Chondrocyte (in vitro differentiated cells): ENCODE results near the gene CLDN34. TPM values are rescaled to one million over a fixed set of nuclear protein-coding genes. Genes with fewer than 3 reads are reported as not detected.

Source experiments
- DNase-seq: peaks from one replicate; pipeline ENCODE4 v3.0.0; 2021; ENCODE audit warnings: mixed read lengths, low spot score
- H3K27ac Mint-ChIP-seq: one replicate; pipeline ENCODE4 v1.8.0; 2021; ENCODE audit warnings: mild to moderate bottlenecking, moderate library complexity, mixed read lengths; ENCODE audit not compliant: unreplicated experiment
- H3K27me3 Mint-ChIP-seq: 2 replicates; pipeline ENCODE4 v1.8.0; 2021; ENCODE audit warnings: low read depth, mixed read lengths
- H3K36me3 Mint-ChIP-seq: 2 replicates; pipeline ENCODE4 v1.8.0; 2021; ENCODE audit warnings: low read depth, mixed read lengths
- H3K4me1 Mint-ChIP-seq: 2 replicates; pipeline ENCODE4 v1.8.0; 2021; ENCODE audit warnings: low read depth, mild to moderate bottlenecking, mixed read lengths
- H3K4me3 Mint-ChIP-seq: one replicate; pipeline ENCODE4 v1.8.0; 2021; ENCODE audit warnings: mild to moderate bottlenecking, moderate library complexity, mixed read lengths; ENCODE audit not compliant: unreplicated experiment
- H3K9me3 Mint-ChIP-seq: 2 replicates; pipeline ENCODE4 v1.8.0; 2021; ENCODE audit warnings: low read depth, mixed read lengths
- total RNA-seq: library from RNA; stranded (reverse); gene quantifications from 3 replicates; pipeline ENCODE4 v1.2.1, GENCODE V29; 2021
- TF ChIP-seq, protein P1 (sequence below): fragments of 200-600 bp; sonication (generic); IDR thresholded peaks from 2 replicates; pipeline ENCODE4 v1.5.0; 2021; ENCODE audit warnings: antibody characterized with exemption, mild to moderate bottlenecking, moderate library complexity

CLDN34 gene
- total RNA-seq, 1 donor from 2014 or later = not detected

DNA sequence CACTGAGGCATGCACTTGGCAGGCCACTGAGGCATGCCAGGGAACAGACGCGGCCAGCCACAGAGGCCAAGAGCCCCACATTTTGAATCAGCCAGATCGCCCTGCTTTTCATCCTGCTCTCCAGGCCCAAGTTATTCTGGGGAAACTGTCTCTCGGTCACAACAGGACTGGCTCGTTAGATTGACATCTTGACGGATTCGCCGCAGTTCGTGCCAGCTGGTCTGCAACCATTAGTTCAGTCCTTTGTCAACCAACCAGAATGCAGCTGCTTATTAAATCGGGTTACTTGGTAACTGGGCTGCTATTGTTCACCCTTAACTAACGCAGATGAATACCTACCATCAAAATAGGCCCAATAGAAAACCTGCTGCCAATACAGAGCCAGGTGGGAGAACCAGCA, 16.7 kb downstream of the CLDN34 start:
- no peak for DNase-seq
- Mint-ChIP-seq H3K27ac (no peak overlapping the region), H3K4me1 (no peaks in the 10 kb centered on the region), H3K36me3 (no peaks in the 10 kb centered on the region), H3K4me3 (no peak overlapping the region), H3K27me3 (no peaks in the 10 kb centered on the region), H3K9me3 (peaks cover 6% of the 10 kb centered on the region)
- TF ChIP-seq, protein P1, sequence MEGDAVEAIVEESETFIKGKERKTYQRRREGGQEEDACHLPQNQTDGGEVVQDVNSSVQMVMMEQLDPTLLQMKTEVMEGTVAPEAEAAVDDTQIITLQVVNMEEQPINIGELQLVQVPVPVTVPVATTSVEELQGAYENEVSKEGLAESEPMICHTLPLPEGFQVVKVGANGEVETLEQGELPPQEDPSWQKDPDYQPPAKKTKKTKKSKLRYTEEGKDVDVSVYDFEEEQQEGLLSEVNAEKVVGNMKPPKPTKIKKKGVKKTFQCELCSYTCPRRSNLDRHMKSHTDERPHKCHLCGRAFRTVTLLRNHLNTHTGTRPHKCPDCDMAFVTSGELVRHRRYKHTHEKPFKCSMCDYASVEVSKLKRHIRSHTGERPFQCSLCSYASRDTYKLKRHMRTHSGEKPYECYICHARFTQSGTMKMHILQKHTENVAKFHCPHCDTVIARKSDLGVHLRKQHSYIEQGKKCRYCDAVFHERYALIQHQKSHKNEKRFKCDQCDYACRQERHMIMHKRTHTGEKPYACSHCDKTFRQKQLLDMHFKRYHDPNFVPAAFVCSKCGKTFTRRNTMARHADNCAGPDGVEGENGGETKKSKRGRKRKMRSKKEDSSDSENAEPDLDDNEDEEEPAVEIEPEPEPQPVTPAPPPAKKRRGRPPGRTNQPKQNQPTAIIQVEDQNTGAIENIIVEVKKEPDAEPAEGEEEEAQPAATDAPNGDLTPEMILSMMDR = no peak

DNA sequence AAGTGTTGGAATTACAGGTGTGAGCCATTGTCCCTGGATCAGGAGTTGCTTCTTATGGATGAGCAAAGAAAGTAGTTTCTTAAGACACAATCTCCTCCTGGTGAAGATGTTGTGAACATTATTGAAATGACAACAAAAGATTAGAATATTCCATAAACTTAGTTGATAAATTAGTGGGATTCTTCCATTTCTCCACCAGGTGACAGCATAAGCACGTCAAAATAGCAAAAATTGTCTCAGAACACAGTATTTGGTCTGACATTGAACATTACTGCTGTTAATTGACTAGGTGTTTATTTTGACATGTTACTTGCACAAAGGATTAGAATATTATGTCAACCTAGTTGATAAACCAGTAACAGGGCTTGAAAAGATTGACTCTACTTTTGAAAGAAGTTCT, 21.6 kb downstream of the CLDN34 start:
- TF ChIP-seq, protein P1 = peak; percentile 79
- no peaks in the 10 kb centered on the region for H3K36me3 Mint-ChIP-seq
- no peaks in the 10 kb centered on the region for H3K4me1 Mint-ChIP-seq
- H3K27me3 Mint-ChIP-seq = no peaks in the 10 kb centered on the region
- H3K9me3 Mint-ChIP-seq = peaks cover 2% of the 10 kb centered on the region
- DNase-seq = no peak
- no peak overlapping the region for H3K27ac Mint-ChIP-seq
- no peak overlapping the region for H3K4me3 Mint-ChIP-seq

DNA sequence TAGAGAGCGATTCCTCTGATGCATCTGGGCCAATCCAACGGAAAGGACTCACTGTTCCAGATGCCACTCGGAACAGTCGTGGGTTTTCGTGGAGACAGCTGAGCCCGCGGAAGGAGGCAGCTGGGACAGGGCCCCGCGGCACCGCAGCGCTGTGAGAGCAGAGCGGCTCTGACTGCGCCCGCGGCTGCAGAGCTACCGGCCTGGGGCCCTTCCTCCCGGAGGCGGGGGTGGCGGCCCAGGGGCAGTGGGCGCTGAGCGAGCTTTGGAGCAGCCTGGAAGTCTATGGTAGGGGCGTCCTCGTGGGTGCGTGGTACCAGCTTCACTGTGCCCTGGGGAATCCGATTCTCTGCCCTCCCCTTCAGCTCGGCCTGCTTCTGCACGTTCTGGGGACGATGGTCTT, 24.9 kb downstream of the CLDN34 start:
- DNase-seq = no peak
- TF ChIP-seq, protein P1 = no peak
- H3K27me3 Mint-ChIP-seq = no peaks in the 10 kb centered on the region
- no peak overlapping the region for H3K4me3 Mint-ChIP-seq
- no peaks in the 10 kb centered on the region for H3K36me3 Mint-ChIP-seq
- no peak overlapping the region for H3K27ac Mint-ChIP-seq
- H3K9me3 Mint-ChIP-seq = no peaks in the 10 kb centered on the region
- H3K4me1 Mint-ChIP-seq = no peaks in the 10 kb centered on the region

DNA sequence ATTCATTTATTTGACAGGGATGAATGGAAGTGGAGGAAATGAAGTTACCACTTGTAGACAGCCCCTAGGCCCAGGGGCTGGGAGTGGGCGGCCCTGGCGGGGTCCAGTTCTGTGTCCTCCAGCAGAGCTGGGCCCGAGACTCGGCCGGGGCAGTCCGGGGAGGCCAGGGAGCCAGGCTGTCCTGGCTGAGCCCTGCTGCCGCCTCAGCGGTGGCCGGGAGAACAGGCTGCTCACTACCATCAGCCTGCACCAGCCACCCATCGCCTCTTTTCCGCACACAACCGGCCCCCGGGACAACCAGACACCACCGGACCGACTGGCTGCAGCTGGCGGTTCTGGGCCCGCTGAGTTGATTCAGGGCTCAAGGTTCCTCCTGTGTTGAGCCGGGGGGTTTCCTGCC, 25.6 kb downstream of the CLDN34 start:
- H3K27ac Mint-ChIP-seq = no peak overlapping the region
- no peaks in the 10 kb centered on the region for H3K27me3 Mint-ChIP-seq
- no peaks in the 10 kb centered on the region for H3K9me3 Mint-ChIP-seq
- no peak overlapping the region for H3K4me3 Mint-ChIP-seq
- TF ChIP-seq, protein P1 = no peak
- no peak for DNase-seq
- no peaks in the 10 kb centered on the region for H3K36me3 Mint-ChIP-seq
- H3K4me1 Mint-ChIP-seq = no peaks in the 10 kb centered on the region

DNA sequence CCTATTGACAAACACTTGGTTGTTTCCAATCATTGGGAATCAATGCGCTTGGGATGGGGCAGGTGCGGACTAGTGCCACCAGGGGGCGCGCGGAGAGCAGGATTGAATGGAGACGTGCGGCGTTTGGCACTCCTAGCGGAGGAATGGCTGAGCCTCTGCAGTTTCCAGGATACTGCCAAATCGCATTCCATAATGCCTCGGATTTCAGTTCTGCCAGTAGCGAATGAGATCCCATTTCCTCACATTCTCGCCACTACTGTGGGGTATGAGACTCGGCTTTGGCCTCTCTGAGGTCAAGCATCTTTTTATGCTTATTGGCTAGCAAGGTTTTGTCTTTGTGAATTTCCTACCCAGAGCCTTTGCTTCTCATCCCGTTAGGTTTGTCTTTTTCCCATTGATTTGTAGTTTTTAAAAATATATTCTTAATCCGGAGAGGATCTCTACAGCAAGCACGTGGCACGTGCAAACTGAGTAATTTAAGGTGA, 28.7 kb downstream of the CLDN34 start:
- peaks cover 2% of the 10 kb centered on the region for H3K9me3 Mint-ChIP-seq
- TF ChIP-seq, protein P1 = peak; percentile 91
- no peaks in the 10 kb centered on the region for H3K27me3 Mint-ChIP-seq
- no peak for DNase-seq
- no peaks in the 10 kb centered on the region for H3K36me3 Mint-ChIP-seq
- no peak overlapping the region for H3K27ac Mint-ChIP-seq
- no peak overlapping the region for H3K4me3 Mint-ChIP-seq
- no peaks in the 10 kb centered on the region for H3K4me1 Mint-ChIP-seq
